CD4-positive, alpha-beta T cell treated with Interleukin-1 beta for 1 hour (primary cell): ENCODE data around the gene MYB.

ENCODE experiments used
- DNase-seq, 2 donors: peaks; one replicate each; pipeline ENCODE4 v3.0.0-alpha.2; 2020 to 2022

MYB gene

DNA sequence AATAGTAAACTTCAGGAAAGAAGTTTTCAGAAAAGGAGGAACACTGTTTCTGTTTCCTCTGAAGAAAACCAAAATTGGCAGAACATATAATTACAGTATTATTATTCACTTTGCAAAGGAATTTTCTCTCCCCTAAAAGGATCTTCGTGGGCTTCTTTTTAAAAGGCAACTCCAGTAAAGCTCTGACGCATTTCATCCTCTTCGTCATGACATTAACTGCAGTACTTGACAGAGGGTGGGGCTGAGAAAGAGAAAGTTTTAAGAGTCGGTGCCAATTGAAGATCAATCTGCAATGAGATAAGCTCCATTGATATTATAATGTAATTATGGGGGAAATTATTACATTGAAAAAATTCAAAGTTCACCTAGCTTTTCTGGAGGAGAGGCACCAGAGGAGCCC, 75.8 kb downstream of the MYB start:
- DNase-seq: no peak

DNA sequence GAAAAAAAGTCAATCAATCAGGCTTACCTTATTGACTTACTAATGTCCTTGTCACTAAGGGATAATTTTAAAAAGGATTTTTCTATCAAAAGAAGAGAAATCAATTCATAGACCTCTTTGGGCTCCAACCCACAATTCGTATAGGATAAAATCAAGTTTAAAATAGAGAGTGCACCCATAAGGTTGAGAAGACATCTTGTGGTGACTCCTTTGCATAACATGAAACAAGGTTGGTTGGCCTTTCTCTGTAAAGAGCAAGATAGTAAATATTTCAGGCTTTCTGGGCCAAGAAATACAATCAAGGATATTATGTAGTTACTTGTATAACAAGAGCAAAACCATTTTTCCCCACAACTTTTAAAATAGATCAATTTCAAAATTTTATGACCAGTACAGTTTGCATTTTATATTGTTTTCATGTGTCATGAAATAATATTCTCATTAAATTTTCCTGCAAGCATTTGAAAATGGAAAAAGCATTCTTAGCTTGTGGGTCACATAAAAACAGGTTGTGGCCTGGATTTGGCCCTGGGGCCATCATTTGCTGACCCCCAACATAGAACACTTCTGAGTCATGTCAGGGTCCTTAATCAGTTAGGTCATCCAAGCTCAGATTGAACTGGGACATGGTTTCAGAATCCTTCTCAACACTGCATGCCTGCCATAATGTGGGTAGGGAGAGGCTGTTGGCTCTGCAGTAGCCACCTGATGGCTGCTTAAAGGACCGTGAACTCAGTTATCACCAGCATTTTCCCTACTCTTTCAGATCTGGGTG, 76.7 kb downstream of the MYB start:
- no peak for DNase-seq

DNA sequence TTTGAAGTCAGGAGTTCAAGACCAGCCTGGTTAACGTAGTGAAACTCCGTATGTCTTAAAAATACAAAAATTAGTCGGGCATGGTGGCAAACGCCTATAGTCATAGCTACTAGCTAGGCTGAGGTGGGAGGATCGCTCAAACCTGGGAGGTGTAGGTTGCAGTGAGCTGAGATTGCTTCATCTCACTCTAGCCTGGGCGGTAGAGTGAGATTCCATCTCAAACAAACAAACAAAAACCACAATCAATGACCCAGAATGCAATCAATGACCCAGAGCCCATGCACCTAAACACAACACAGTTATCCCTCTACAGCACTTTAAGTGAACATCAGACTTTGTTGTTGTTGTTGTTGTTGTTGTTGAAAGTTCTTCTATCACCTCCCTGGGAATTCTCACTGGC, 77.9 kb downstream of the MYB start:
- no peak for DNase-seq

DNA sequence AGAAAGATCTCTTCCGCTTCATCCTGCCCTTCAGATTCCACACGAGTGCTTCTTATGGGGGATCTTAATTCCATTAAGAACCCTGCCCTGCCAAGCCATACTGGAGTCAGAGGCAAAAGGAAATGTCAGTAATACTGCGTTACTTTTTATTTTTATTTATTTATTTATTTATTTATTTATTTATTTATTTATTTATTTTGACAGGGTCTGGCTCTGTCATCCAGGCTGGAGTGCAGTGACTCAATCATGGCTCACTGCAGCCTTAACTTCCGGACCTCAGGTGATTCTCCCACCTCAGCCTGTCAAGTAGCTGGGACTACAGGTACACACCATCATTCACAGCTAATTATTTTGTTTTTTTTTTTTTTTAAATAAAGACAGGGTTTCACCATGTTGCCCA, 79.5 kb downstream of the MYB start:
- DNase-seq: no peak

DNA sequence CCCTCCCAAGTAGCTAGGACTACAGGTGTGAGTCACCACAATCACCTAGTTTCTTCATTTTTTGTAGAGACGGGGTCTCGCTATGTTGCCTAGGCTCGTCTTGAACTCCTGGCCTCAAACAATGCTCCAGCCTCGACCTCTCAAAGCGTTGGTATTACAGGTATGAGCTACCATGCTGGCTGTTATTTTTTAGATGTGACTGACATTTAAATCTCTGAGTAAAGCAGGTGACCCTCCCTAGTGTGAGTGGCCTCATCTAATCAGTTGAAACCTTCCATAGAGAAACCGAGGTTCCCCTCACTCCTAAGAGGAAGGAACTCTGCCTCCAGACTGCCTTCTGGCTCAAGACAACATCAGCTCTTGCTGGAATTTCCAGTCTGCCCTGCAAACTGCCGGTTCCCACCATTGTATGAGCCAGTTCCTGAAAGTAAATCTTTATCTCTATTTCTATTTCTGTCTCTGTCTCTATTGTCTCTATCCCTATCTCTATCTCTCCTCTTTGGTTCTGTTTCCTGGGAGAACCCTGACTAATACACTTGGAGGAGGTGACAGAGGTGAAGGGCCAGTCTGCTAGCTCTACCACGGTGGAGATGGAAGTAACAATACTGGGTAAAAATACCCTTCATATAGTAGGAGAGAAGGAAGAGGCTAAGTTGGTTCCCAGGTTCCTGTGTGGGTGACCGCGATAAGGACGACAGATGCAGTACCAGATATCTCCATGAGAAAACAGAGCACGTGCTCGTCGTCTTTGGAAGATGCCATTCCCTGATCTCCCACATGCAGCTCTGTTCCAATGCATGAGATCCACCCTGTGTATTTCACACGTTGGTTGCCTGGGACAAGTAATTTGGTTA, 81.0 kb downstream of the MYB start:
- DNase-seq: no peak

DNA sequence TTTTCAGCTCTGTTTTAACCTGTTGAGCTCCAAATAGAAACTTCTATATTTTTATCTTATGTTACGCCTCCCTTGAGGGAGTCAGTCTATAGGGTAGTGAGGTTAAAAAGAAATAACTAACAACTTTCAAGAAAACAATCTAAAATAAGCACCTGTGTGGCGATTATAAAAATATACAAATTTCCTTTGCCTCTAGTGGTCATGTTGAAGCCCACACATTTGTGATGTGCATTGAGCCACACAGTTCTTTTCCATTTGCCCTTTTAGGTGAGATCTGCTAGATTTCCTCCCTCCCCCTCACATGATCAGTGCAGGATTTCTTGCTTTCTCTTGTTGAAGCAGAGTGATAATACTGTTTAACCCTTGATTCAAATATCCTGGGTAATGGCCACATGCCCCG, 84.2 kb downstream of the MYB start:
- DNase-seq: no peak

DNA sequence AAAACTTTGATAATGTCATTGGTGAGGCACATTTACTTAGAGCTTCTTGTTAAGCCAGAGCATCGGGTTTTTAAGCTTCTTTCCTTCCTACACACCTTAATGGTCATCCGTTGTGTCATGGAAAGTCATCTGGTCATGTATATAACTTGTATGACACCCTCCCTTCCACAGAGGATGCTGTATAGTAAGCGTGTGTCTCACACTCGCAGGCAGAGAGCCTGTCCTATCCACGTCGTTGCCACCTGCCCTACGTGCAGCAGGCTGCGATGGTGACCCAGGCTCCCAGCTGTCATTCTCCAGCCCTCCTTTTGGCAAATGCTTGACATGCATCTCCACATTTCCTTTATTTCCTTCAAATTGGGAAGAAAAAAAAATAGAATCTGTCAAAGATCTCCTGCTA, 85.6 kb downstream of the MYB start:
- DNase-seq: no peak

DNA sequence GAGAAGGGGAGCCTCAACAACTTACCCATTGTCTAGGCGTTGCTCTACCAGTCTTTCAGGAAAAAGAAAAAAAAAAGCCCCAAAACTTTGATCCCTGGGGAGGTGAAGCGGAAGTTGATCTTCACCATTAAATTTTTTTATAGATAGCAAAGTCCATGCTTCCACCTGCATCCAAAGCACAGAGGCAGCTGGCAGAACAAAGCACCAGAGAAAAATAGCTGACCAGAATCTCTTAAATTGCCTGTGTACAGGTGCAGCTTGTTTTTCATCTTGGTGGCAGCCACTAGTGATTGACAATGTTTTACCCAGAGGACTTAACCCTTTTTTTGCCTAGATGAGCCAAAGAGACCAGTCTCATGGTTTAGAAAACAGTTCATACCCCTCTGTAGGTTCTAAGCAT, 86.0 kb downstream of the MYB start:
- DNase-seq: no peak

DNA sequence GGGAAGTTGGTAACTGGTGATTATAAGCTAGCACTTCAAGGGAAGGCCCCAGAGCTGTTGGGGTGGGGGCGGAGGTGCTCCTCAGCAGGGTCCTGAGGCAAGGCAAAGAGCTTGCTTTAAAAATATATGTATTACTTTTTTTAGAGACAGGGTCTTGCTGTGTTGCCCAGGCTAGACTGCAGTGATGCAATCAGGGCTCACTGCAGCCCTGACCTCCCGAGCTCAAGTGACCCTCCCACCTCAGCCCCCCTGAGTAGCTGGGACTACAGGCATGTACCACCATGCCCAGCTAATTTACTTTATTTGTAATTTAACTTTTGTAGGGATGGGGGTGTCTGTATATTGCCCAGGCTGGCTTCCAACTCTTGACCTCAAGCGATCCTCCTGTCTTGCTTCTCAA, 87.2 kb downstream of the MYB start:
- DNase-seq: no peak

DNA sequence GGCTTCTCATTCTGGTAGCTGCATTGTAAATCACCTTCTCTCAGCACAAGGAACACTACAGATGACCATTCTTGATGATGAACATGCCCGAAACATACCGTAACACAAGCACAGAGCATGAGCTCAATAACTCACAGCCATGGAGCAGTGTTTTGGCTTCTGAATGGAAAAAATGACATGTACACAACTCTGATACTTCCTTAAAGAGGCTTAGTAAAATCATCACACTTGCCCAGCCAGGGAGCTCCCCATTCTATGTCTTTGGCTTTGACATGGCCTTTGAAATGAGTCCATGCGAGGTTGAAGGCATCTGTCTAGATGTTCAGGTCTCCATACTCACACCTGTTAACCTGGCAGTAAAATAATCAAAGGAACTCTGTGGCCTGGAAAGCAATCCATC, 87.6 kb downstream of the MYB start:
- DNase-seq: no peak
